CD4-positive, alpha-beta T cell treated with Interferon gamma for 1 hour (primary cell): ENCODE measurements around the gene ANXA4.
A peak's percentile ranks its signal among the peaks of the same experiment; 100 is the strongest.

ENCODE experiments used
- DNase-seq: peaks from one replicate; pipeline ENCODE4 v3.0.0-alpha.2; 2020

The ANXA4 gene

DNA sequence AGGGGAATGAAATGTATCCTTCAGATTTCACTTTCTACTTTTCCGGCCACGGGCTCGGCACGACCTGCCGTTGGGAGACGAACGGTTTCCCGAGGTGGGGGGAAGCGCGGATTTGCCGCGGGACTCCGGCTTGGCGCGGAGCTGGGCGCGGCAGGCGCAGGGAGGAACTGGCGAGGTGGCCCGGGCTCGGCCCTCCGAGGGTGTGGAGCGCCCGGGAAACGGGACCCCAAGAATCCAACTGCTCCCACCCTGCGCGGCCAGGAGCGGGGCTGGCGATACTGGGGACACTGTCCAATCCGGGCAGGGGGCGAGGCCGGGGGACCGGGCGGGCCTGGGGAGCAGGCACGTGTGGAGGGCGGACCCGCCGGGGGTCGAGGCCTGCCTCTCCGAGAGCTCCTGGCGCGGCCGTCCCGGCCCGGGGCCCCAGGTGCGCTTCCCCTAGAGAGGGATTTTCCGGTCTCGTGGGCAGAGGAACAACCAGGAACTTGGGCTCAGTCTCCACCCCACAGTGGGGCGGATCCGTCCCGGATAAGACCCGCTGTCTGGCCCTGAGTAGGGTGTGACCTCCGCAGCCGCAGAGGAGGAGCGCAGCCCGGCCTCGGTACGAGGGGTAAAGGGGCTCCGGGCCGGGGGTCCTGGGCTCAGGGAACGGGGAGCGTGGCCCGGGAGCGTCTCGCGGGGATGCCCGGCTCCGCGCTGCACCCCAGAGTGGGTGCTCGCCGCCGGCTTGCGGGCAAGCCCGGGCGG, at the start of gene ANXA4:
Gene ANXA4, plus strand, starts transcription at position 560 of the 747 bp plus-strand sequence. CDS start 39,432 bp downstream, outside the sequence.
- DNase-seq = peak; percentile 42

DNA sequence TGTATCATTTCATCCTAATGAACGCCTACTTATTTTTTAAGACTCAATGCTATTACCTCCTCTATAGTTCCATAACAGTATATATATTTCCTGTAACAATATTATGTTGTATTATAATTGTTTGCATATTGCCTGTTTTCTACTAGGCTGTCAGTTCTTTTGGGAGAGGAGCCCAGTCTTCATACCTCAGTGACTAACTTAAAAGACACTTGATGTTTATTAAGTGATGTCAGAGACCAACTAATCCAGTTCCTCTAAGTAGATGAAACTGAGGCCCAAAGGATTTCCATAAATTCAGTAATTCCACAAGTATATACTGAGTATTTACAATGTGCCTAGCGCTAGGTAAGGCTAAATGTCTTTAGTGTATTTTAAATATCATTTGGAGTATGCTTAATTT, 49.5 kb upstream of the ANXA4 start:
- DNase-seq = no peak

- DNase-seq = peak; percentile 63
Measured at GRCh38 chr2:69693059-69693774, 48.7 kb upstream of the ANXA4 start.

DNA sequence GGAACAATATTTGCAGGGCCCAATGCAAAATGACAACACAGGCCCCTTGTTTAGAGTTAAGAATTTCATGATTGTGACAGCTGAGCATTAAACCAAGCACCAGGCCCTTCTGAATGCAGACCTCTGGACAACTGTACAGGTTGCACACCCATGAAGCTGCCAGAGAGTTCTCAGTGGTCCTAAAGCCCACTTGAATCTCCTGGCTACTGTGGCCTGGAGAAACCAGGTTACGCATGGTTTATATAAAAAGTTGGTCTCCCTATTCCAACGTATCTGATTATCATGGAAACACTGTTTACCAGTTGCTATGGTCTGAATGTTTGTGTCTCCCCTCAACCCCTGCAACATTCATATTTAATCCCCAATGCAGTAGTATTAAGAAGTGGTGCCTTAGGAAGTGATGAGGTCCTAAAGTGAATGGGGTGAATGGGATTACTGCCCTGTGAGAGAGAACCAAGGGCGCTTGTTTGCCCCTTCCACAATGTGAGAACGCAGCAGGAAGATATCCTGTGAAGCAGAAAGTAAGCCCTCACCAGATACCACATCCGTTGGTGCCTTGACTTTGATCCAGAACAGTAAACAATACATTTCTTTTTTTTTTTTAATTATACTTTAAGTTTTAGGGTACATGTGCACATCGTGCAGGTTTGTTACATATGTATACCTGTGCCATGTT, 48.0 kb upstream of the ANXA4 start:
- DNase-seq = peak; percentile 48

GRCh38 chr2:69694894-69695849, 46.8 kb upstream of the ANXA4 start:
- no peak for DNase-seq

DNA sequence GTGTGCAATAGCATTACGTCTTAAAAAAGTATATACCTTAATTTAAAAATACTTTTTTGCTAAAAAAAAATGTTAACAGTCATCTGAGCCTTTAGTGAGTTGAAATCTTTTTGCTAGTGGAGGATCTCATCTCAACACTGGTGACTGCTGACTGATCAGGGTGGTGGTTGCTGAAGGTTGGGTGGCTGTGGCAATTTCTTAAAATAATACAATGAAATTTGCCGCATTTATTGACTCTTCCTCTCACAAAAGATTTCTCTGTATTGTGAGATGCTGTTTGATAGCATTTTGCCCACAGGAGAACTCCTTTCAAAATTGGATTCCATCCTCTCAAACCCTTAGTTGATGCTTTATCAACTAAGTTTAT, 46.1 kb upstream of the ANXA4 start:
- DNase-seq = no peak

DNA sequence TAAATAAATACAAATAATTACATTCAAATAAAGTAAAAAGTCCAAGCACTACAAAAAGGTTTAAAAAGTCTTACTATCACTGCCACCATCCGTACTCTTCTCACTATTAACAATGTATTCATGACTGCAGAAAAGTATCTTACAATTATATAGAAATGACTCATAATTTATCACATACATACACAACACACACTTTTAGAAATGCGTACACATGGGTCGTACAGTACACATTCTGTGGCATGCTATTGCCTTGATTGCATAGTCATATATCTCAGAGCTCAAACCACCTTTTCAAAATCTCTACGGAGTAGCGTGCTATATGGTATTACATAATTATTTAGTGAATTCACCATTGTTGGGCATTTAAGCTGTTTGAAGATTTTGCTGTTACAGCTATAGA, 41.6 kb upstream of the ANXA4 start:
- DNase-seq = no peak

DNA sequence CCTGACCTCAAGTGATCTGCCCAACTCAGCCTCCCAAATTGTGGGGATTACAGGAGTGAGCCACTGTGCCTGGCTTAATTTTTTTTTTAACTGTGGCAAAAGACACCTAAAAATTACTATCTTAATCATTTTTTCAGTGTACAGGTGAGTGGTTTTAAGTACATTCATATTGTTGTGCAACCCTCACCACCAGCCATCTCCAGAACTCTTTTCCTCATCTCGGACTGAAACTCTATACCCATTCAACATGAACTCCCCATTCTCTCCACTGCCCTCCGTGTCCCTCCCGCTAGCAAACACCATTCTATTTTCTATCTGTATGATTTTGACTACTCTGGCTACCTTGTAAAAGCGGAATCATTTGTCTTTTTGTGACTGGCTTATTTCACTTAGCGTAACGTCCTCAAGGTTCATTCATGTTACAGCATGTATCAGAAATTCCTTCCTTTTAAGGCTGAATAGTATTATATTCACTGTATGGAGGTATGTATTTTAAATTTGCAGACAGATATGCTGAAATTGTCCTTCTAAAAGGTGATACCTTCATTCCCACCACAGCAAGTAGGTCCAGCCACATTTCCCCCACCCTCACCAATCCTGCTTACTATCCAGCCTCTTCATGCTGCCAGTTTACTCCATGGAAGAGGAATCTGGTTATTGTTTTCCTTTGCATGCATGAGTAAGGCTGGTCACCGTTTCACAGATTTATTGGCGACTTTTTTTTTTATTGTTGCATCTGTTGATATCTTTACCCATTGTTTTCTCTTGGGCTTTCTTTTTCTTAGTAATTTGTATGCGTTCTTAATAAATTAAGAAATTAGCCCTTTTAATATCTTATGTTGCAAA, 40.6 kb upstream of the ANXA4 start:
- DNase-seq = no peak

DNA sequence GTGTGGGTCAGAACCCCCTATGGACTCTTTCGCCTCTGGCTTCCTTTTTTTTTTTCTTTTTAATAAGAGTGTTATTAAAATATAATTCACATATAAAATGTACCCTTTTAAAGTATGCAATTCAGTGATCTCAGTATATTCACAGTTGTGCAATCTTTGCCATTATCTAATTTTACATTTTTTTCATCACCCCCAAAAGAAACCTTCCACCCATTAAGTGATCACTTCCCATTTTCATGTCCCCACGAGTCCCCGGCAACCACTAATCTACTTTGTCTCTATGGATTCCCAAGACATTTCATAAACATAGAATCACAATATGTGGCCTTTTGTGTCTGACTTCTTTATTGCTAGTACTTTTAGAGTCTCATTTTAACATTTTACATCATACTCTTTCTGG, 38.7 kb upstream of the ANXA4 start:
- DNase-seq = peak; percentile 15

DNA sequence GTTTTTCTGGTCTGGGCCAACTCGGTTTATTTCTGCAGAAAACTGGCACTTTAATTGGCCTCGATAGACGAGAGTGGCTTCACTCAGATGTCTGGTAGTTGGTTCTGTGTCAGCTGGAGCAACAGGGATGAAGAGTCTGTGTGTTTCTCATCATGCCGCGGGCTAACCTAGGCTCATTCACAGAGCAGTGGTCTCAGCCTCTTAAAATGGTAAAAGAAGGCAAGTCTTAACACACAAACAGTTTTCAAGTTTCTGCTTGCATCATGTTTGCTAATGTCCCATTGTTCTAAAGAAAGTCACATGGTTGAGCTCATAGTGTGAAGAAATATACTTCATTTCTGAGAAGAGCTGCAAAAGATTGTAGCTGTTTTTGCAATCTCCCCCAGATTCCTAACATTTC, 37.5 kb upstream of the ANXA4 start:
- DNase-seq = no peak

DNA sequence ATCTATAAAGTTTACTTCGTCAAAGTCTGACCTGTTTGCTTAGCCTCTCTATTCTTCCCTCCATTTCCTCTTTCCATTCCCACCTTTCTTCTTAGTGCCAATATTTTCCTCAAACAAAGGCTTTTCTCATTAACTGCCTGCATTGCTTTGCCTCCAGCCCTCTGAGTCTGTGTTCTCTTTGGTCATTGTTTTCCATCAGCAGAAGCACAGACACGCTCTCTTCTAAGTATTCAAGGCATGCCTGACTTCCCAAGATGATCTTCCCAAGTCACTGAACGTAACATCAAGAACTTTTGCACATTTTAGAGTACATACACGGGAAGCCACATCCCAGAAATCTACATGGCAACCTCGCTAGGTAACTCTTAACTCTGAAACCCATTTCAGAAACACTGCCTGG, 32.6 kb upstream of the ANXA4 start:
- no peak for DNase-seq

DNA sequence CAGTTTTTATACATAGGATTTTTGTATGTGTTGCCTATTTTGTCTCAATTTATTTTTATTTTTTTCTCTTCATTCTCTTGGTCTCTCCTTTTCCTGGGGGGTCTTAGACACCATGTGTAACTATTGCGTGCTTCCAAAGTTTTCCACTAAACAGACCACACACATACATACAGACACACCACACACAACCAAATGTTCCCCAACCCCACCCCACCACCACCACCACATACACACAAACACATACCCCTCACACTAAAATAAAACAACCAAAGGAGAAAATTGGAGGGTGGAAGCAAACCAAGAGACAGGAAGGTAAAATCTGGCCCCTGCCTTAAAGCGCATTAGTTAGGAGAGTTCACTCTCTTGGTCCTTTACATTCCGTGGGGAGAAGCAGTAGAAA, 30.0 kb upstream of the ANXA4 start:
- DNase-seq = no peak

DNA sequence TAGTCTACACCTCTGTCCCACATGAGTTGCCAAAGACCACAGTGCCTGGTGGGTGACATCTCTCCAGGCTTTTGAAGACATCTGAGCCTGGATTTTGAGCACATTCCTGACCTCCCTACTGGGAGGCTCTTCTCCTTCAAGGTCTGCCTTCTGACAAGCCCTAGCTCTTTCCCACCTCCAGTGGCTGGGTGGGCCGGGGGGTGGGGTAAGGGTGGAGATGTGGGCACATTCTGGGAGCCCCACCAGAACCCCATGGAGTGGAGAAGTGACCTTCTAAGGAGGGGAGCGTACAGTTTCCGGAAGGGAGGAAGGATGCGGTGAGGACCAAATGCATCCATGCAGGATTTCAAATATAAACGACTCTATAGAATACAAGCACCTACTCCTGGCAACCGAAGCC, 27.9 kb upstream of the ANXA4 start:
- DNase-seq = no peak

DNA sequence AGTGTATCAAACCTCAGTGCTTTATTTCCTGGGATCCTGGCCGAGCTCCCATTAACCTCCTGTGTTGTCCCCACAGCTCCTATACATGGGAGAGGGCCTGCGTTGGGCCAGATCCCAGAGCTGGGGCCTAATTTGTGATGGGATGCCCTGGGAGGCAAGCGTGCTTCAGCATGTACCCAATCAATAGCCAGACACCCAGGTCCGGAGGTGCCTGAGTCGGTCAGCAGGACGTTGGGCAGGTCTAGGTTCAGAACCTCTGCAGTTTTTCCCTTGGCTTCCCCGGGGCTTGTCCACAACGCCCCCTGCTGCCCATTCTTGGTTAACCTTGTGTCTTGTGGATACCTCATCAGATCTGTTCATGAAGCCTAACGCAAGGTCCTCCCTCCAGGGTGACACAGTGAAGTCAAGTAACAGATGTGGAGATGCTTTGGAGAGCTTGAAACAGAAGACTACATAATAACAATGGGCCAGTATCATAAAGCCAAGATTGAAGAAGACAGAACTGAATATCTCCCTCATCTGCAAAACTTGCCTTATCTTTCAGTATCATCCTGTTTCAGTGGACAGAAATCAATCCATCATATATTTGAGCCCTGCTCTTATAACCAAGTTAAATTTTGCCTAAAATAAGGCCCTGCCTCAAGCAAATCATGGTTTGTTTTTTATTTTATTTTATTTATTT, 27.3 kb upstream of the ANXA4 start:
- DNase-seq = peak; percentile 81

- DNase-seq = no peak
Measured at GRCh38 chr2:69715964-69716363, 26.0 kb upstream of the ANXA4 start.

DNA sequence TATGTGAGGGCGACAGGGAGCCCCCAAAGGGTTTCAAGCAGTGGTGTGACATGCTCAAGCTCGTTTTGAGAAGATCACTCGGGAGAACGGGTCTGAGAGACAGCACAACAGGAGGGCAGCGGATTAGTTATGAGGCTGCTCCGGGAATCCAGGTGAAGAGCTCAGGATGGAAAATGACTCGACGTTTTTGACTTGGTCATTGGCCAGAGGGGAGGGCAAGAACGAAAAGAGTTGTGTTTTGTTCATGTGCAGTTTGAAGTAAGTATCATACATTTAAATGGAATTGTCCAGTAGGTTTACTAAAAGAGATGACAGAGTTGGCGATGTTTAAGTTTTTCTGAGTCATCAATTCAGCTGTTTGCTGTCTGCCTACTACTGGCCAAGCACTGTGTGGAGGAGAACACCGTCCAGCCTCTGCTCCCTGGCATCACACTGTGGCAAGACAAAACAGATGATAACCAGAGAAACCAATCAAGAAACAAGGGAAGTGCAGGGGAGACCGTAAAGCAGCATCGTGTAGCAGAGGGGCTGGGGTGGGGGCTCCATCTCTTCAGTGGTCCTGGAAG, 25.3 kb upstream of the ANXA4 start:
- no peak for DNase-seq

- DNase-seq = no peak
Measured at GRCh38 chr2:69717186-69717585, 24.7 kb upstream of the ANXA4 start.

DNA sequence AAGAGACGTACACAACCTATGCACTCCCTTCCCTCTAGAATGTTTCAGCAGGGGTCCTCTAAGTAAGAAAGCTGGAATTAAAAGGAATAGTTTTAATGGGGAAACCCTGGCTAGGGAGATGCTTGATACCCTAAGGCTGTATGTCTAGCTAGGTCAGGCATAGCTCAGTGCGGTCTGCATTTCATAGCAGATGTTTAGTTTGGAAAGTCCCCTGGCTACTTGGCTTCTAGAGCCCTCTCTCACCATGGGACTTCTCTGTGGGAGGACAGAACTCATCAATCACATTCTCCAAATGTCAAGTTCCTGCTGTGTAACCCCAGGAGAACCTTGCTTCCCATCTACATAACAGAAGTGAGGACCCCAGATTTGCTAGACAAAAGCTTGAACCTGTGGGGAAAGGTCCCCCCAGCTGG, 24.1 kb upstream of the ANXA4 start:
- DNase-seq = no peak

DNA sequence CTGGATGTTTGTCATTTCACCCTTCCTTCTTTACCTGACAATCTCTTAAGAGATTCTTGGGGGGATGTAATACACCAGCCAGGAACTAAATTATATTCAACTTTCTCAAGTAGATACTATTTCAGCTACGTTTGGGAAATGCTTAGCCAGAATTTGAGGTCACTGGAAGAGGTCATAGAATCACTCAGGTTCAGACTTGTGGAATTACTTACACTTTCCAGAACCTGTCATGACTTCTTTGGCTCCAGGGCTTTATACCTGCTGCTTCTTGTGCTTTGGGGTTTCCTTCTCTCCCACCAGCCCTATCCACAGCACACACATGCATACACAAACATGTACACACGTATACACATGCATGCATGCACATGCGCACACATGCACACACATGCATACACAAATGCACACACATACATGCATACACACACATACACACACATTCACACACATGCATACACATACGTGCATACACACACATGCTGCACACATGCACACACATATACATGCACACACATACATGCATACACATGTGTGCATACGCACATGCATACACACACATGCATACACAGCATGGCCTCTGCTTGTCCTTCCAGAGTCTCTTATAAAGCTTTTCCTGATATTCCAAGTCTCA, 23.5 kb upstream of the ANXA4 start:
- no peak for DNase-seq

DNA sequence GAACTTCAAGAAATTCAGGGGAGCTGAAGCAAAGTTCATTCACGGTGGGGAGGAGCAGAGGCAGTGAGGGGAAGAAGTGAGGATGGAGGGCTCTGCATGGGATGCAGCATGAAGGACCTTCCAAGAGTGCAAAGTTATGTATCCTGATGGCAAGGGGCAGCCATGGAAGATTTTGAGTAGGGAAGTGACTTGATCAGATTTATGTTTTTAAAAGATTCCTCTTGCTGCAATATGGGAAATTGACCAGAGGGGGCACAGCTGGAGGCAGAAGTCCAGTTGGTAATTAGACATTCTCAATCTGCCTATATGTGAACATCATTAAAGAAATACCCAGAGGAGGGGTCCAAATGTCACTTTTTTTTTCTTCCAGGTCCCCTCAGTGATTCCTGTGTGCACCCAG, 21.5 kb upstream of the ANXA4 start:
- DNase-seq = no peak
